Stimulated activated CD4-positive, alpha-beta T cell treated with anti-CD3 and anti-CD28 coated beads, Interleukin-4, amount 100 ng/mL, for 1 hour (primary cell): Measurements from ENCODE around the gene AFTPH.

Source experiments
- DNase-seq: peaks from one replicate; pipeline ENCODE4 v3.0.0-alpha.2; 2020

The AFTPH gene

GRCh38 chr2:64593035-64593655 lies 69.0 kb downstream of the AFTPH start:
- no peak for DNase-seq

DNA sequence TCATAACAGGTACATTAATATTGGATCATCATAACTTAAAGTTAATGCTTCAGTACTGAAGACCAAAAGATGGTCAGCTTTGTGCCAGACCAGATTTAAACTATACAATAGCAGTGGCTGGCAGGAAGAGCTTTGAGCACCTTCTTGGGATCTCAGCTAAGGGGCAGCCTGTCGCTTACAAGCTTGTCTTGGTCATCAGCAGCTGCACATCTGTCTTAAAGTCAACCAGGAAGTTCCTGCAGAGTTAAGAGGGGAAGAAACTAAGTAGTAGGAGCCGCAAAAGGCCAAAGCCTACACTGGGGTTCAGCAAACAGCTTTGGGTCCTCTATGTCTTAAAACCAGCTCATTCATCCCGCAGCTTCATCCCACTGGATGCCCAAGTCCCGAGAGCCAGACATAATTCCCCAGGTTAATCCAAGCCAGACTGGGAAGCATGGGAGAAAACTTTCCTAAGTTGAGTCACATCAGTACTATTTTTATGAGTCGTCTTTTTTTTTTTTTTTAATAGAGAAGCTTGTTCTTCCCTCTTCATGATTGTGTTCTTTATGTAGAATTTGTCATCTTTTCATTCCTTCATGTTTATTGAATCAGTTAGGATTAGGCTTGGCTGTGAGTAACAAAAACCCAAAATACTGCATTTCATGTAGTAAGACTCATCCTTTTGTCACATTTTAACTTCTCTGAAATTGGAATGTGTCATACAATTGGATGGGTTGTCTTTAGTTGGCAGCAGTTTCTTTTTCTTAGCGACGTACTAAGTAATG lies 70.3 kb downstream of the AFTPH start:
- no peak for DNase-seq

DNA sequence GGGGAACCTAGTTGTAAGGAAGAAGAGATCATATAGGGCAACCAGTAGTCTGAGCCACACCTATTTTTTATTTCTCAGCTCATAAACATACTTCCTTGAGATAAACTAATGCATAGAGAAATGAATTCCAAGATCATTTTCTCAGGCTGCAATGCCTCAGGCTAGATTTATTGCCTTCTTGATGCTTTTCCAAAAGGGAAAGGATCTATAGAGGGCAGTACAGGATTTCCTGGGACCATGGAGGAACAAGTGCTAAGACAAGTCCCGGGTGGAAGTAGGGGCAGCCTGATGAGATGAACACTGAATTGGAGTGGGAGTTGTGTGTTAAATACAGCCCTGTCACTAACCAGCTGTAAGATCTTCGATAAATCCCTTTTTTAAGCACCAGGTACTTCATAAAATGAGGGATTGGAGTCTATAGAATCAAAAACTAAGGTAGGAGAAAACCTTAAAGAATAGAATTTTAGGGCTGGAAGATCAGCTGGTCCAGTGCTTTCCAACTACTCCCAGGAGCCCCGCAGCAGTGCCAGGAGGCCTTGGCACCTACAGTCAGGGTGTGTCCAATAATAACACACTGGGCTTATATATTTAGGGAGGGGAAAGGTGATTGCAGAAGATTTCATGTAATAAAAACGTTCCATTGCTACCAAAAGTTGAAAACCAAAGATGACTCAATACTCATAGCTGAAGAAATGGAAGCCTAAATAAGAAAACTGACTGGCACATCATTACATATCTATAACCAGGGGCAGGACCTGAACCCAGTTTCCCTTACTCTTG lies 71.5 kb downstream of the AFTPH start:
- DNase-seq, result no peak

DNA sequence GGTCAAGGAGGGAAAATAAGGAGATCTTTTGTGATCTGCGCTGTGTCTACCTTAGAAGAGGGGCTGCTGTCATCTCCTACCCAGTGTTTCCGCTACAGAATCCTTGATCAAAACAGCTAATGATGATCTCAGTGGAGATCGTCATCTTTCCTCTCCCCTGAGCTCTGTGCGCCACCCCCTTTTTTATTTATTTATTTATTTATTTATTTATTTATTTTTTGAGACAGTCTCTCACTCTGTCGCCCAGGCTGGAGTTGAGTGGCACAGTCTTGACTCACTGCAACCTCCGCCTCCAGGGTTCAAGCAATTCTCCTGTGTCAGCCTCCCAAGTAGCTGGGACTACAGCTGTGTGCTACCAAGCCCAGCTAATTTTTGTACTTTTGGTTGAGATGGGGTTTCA lies 74.1 kb downstream of the AFTPH start:
- DNase-seq, result no peak

GRCh38 chr2:64599469-64599868 lies 75.3 kb downstream of the AFTPH start:
- DNase-seq, result no peak

DNA sequence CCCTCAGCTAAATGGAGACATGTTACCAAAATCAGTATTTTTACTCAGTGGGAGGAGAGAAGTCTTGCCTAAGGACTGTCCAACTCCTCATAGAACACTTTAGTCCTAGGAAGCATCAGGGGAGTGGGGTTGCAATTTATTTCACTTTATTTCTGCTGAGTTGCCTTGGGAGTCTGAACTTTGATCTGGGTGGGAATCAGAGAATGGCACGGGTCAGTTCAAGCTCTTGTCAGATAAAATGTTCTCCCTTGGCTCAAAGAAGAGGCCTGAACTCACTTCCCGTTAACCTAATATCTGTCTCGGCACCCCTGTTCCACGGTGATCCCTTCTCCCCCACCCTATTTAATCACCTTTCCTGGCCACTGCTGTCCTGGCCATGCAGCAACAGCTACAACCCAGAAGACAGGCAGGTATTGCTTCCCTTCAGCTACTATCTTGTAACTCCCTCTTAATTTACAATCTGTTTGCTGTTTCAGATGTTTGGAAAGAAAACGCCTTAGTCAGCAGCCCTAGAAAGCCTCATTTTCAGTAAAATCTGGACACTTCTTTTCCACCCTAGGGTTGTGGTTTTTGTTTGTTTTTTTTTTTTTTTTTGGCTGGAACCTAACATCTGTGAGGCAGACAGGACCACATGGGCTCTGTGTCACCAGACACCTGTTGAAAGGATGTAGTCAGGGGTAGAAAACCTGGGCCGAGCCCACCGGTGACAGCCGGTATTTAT lies 77.1 kb downstream of the AFTPH start:
- no peak for DNase-seq

GRCh38 chr2:64601785-64602391 lies 77.8 kb downstream of the AFTPH start:
- DNase-seq, result no peak

- DNase-seq, result no peak
Measured at GRCh38 chr2:64602436-64602835, 78.3 kb downstream of the AFTPH start.

GRCh38 chr2:64604155-64604554 lies 80.0 kb downstream of the AFTPH start:
- DNase-seq, result no peak

DNA sequence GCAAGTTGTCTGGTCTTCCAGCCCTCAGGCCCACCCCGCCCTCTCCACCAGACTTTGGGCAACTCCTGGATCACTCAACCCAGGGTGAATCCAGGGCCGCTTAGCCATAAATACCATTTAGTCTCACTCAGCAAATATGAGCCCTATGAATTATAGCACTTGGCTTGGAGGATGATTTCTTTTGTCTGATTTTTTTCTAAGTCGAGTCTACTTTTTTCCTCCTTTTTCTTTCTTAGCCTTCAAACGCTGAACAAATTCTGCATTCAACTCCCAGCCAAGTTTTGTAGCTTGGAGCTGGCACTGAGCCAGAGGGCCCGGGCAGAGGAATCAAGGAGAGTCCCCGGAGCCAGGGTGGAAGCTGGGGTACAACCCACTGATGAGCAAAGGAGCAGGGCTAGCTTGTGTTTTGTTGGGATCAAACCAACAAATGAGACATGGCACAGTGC lies 80.9 kb downstream of the AFTPH start:
- no peak for DNase-seq

- DNase-seq, result no peak
Measured at GRCh38 chr2:64605991-64606478, 81.9 kb downstream of the AFTPH start.

GRCh38 chr2:64606479-64607363 lies 82.6 kb downstream of the AFTPH start:
- peak; percentile 77 for DNase-seq

DNA sequence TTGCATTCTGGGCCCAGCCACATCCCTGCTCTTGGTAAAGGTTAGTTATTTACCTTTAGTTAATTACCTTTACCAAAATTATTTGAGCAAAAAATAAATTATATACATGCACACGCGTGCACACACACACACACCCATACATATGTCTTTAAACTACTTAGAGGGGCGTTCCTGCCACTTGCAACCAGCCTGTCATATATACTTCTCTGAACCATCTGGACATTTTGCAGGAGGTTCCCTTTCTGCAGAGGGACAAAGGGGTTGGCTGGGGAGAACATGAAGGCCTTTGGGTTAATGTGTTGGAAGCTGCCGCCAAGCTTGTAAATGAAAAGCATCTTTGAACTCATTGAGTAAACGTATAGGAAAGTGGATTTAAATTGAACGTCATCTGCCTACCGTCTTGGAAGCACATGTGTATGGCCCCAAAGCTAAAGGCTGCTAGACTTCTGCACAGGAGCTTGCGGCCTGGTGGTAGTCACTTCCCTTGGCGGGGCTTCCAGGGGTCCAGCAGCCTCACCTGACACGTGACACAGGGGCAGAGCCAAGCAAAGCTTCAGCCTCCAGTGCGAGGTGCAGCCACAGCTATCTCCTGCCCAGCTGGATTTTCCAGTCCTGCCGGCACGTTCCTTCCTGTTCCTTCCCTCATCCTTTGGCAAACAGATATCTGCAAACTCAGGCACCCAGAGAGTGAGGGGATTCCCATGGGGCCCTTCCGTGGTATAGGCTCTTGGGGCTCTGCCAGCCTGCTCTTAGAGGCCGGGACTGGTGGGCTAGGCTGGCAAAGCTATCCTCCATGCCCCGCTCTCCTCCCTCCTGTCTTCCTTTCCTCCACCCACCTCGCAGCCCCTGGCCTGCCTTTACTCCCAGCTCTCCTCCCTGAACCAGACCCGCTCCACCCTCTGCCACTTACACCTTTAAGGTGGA lies 83.5 kb downstream of the AFTPH start:
- DNase-seq, result no peak

GRCh38 chr2:64608867-64609226 lies 84.7 kb downstream of the AFTPH start:
- no peak for DNase-seq

GRCh38 chr2:64609227-64609941 lies 85.3 kb downstream of the AFTPH start:
- DNase-seq, result peak; percentile 73

- DNase-seq, result no peak
Measured at GRCh38 chr2:64609942-64610281, 85.8 kb downstream of the AFTPH start.

- no peak for DNase-seq
Measured at GRCh38 chr2:64610316-64610855, 86.3 kb downstream of the AFTPH start.

GRCh38 chr2:64612575-64613195 lies 88.6 kb downstream of the AFTPH start:
- no peak for DNase-seq

- DNase-seq, result no peak
Measured at GRCh38 chr2:64613276-64613675, 89.1 kb downstream of the AFTPH start.
